PC-3 (cell line): ENCODE results near the gene LIG3.

Experiments used
- CTCF ChIP-seq: fragments of 300-600 bp; sonication (generic); conservative IDR thresholded peaks from 2 replicates; pipeline ENCODE4 v1.5.1; 2017; ENCODE audit warnings: antibody characterized with exemption, low read depth, mild to moderate bottlenecking, low read length
- EZH2 ChIP-seq: fragments of 300-600 bp; sonication (generic); IDR thresholded peaks from one replicate; pipeline ENCODE4 v1.6.1; 2017; ENCODE audit warnings: antibody characterized with exemption, mild to moderate bottlenecking, low read length; ENCODE audit not compliant: unreplicated experiment

GRCh38 chr17:35017021-35017420 lies 36.7 kb downstream of the LIG3 start:
- no peak for TF ChIP-seq CTCF
- no peak for TF ChIP-seq EZH2
